ENCODE data around the gene CYBC1. TPM values are rescaled to one million over a fixed set of nuclear protein-coding genes. Genes with fewer than 3 reads are reported as not detected.

CYBC1 gene
- total and polyA plus RNA-seq, 2 experiments from 2014 or later = 61.9 to 76.6 TPM

DNA sequence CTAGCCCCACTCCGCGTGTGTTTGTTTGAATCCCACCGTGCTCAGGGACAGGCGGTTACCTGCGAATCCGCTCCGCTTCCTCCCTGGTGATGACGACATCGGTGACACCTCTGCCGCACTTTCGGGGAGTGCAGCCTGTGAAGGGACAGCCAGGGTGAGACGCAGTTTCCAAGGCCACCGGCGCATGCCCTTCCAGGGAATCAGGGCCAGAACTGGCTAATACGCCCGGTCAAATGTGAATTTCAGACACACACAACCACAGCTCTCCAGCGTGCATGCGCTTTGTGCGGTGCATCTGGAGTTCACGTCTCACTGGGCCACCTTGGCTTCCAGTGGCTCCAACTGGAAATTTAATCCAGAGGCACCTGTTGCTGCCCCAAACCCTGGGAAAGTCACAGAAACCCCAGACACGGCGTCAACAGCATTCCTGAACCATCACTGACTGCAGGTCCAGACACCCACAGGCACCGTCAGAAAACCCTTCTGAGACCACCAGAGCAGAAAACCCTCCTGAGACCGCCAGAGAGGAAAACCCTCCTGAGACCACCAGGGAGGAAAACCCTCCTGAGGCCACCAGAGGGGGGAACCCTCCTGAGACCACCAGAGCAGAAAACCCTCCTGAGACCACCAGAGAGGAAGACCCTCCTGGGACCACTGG is 39.0 kb downstream of the CYBC1 start:
- H3K4me3 ChIP-seq = no peak overlapping the region
- no peak overlapping the region for H3K27ac ChIP-seq
- no peaks in the 10 kb centered on the region for H3K27me3 ChIP-seq
- H3K36me3 ChIP-seq (replicated peaks; ENCODE audit: insufficient read depth, low read depth) = no peaks in the 10 kb centered on the region
- H2AFZ ChIP-seq = no peak overlapping the region
- H3K9me3 ChIP-seq (ENCODE audit: low read depth) = no peaks in the 10 kb centered on the region
- TF ChIP-seq EZH2 (IDR thresholded peaks at IDR 0.05; ENCODE audit: borderline replicate concordance) (no peak), EZH2phosphoT487 (IDR thresholded peaks at IDR 0.05; ENCODE audit: low read depth, severe bottlenecking, unreplicated experiment) (no peak)
- TF ChIP-seq, protein P1, sequence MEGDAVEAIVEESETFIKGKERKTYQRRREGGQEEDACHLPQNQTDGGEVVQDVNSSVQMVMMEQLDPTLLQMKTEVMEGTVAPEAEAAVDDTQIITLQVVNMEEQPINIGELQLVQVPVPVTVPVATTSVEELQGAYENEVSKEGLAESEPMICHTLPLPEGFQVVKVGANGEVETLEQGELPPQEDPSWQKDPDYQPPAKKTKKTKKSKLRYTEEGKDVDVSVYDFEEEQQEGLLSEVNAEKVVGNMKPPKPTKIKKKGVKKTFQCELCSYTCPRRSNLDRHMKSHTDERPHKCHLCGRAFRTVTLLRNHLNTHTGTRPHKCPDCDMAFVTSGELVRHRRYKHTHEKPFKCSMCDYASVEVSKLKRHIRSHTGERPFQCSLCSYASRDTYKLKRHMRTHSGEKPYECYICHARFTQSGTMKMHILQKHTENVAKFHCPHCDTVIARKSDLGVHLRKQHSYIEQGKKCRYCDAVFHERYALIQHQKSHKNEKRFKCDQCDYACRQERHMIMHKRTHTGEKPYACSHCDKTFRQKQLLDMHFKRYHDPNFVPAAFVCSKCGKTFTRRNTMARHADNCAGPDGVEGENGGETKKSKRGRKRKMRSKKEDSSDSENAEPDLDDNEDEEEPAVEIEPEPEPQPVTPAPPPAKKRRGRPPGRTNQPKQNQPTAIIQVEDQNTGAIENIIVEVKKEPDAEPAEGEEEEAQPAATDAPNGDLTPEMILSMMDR (IDR thresholded peaks at IDR 0.05; ENCODE audit: poor library complexity) = no peak
- H3K9me2 ChIP-seq (replicated peaks; ENCODE audit: insufficient read depth) = no peaks in the 10 kb centered on the region
- no peak for DNase-seq (ENCODE audit: low spot score)
- H4K20me1 ChIP-seq (ENCODE audit: insufficient read depth, poor library complexity, severe bottlenecking) = peaks cover 6% of the 10 kb centered on the region
- no peaks in the 10 kb centered on the region for H3K79me2 ChIP-seq
- WGBS (ENCODE audit: low lambda C conversion rate, missing lambda C conversion rate) = 96% methylated on average over 24 of the region's 24 CpGs
- no peak overlapping the region for H3K4me2 ChIP-seq
- no peaks in the 10 kb centered on the region for H3K4me1 ChIP-seq (ENCODE audit: insufficient read depth)

DNA sequence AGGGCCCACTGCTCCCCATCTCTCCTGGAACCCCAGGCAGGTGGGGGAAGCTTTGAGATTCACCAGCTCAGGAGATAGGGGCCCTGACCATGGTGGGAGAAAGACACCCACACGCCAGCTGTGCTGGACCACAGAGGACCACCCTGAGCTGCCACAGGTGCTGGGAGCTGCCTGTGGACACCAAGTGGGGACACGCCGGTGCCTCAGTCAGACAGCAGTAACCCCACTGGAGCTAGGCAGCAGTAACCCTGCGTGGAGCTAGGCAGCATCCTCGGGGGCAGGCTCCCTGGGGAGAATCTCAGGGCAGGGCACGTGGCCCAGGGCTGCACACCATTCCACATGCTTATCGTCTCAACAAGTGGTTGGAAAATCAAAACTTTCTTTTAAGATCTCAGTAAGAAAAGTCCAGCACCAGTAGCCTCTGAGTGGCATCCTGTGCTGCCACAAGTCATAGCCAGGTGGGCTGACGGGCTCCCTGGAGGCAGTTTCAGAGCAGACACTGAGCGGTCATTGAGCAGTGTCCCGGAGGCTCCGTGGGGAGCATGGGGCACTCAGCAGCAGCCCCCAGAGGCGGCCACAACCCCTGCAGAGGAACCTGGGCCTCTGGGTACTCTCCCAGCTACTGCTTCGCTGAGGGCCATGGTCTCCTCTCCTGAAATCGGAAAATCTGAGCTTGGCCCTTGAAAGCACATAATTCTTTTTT is 40.4 kb downstream of the CYBC1 start:
- no peaks in the 10 kb centered on the region for H3K4me1 ChIP-seq (ENCODE audit: insufficient read depth)
- no peak overlapping the region for H3K27ac ChIP-seq
- no peaks in the 10 kb centered on the region for H3K36me3 ChIP-seq (replicated peaks; ENCODE audit: insufficient read depth, low read depth)
- no peaks in the 10 kb centered on the region for H3K79me2 ChIP-seq
- H3K27me3 ChIP-seq = no peaks in the 10 kb centered on the region
- no peaks in the 10 kb centered on the region for H3K9me3 ChIP-seq (ENCODE audit: low read depth)
- peaks cover 2% of the 10 kb centered on the region for H4K20me1 ChIP-seq (ENCODE audit: insufficient read depth, poor library complexity, severe bottlenecking)
- H3K4me3 ChIP-seq = no peak overlapping the region
- no peaks in the 10 kb centered on the region for H3K9me2 ChIP-seq (replicated peaks; ENCODE audit: insufficient read depth)
- TF ChIP-seq, protein P1 (IDR thresholded peaks at IDR 0.05; ENCODE audit: poor library complexity) = no peak
- TF ChIP-seq EZH2phosphoT487 (IDR thresholded peaks at IDR 0.05; ENCODE audit: low read depth, severe bottlenecking, unreplicated experiment) (no peak), EZH2 (IDR thresholded peaks at IDR 0.05; ENCODE audit: borderline replicate concordance) (no peak)
- no peak overlapping the region for H3K4me2 ChIP-seq
- 92% methylated on average over 14 of the region's 14 CpGs for WGBS (ENCODE audit: low lambda C conversion rate, missing lambda C conversion rate)
- no peak for DNase-seq (ENCODE audit: low spot score)
- H2AFZ ChIP-seq = no peak overlapping the region

DNA sequence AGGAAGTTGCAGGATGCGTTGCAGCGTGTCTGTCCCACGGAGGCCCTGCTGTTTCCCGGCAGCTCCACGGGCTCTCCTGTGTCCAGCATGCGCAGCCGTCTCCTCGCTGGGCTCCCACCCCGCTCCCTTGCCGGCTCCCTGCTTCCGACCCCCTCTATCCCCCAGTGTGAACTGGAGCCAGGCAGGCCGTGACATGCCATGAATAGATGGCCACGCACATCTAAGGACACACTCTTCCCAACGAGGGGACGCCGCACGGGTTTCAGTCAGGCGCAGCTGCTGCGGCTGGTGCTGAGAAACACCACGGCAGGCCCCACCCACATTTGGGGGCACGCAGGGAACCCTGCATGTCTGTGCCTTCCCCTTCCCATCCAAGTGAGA is 41.6 kb downstream of the CYBC1 start:
- Histone ChIP-seq H3K9me2 (replicated peaks; ENCODE audit: insufficient read depth) (no peaks in the 10 kb centered on the region), H3K36me3 (replicated peaks; ENCODE audit: insufficient read depth, low read depth) (no peaks in the 10 kb centered on the region), H3K9me3 (ENCODE audit: low read depth) (no peaks in the 10 kb centered on the region), H4K20me1 (ENCODE audit: insufficient read depth, poor library complexity, severe bottlenecking) (no peaks in the 10 kb centered on the region), H3K27ac (no peak overlapping the region), H3K4me3 (no peak overlapping the region), H3K27me3 (no peaks in the 10 kb centered on the region), H3K79me2 (no peaks in the 10 kb centered on the region), H2AFZ (no peak overlapping the region), H3K4me1 (ENCODE audit: insufficient read depth) (no peaks in the 10 kb centered on the region), H3K4me2 (no peak overlapping the region)
- TF ChIP-seq EZH2 (IDR thresholded peaks at IDR 0.05; ENCODE audit: borderline replicate concordance) (no peak), EZH2phosphoT487 (IDR thresholded peaks at IDR 0.05; ENCODE audit: low read depth, severe bottlenecking, unreplicated experiment) (no peak)
- TF ChIP-seq, protein P1 (IDR thresholded peaks at IDR 0.05; ENCODE audit: poor library complexity) = no peak
- WGBS (ENCODE audit: low lambda C conversion rate, missing lambda C conversion rate) = 94% methylated on average over 16 of the region's 21 CpGs
- no peak for DNase-seq (ENCODE audit: low spot score)

Data from hepatocyte (in vitro differentiated cells).